Stimulated activated naive CD8-positive, alpha-beta T cell treated with anti-CD3 and anti-CD28 coated beads, Interleukin-15, Interleukin-2, amounts not matched to agents 100 U/mL and 50 U/mL, for 24 hours (primary cell): ENCODE results near the gene TNFAIP8.

ENCODE experiments used
- ATAC-seq: fragments of 150-1000 bp; cut with Tn5 transposase; one replicate; pipeline ENCODE4 v1.10.0; 2021
- DNase-seq: peaks from one replicate; pipeline ENCODE4 v3.0.0; 2021

TNFAIP8 gene

DNA sequence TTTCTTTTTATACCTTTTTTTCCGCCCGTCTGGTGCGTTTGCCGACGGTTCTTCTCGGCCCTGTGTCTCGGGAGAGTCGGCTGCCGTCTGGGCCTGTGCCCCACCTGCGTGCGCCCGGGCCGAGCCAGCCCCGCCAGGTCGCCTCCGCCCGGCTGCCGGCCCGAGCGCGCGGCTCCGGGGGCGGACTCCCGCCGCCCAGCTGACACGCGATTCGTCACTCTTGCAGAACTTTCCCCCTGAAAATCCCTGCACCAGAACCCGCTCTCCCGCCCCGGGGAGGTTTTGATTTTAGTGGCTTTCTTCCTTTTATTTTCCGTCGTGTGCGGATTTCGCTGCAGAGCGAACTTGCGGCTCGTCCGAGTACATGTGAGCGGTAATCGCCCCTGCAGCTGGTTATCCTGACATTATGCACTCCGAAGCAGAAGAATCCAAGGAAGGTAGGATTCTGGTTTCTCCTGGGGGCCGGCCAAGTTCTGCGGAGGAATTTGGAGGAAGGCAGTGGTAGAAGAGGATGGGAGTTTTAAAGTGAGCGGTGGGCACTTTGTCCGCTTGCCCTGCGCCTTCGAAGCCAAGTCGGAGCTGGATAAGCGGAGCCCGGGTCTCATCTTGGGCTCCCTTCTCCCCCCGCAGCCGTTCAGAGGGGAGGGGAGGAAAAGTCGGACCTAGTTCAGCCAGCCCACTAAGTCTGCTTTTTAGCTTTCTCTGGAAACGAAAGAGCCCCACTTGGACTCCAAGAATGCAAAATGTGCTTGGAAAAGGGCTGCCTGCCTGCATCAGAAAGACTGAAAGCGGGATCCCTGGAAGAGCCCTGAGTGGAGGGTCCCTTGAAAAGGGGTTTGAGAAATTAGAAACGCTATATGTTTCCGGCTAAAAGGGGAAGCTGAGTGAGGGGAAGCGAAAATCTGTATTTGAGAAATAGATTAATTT, at the start of gene TNFAIP8:
TNFAIP8 (plus strand) TSS at position 335 of the 927 bp plus-strand sequence; CDS start at position 407, 72 bp downstream.
- ATAC-seq (peak; percentile 79), DNase-seq (peak; percentile 84)

DNA sequence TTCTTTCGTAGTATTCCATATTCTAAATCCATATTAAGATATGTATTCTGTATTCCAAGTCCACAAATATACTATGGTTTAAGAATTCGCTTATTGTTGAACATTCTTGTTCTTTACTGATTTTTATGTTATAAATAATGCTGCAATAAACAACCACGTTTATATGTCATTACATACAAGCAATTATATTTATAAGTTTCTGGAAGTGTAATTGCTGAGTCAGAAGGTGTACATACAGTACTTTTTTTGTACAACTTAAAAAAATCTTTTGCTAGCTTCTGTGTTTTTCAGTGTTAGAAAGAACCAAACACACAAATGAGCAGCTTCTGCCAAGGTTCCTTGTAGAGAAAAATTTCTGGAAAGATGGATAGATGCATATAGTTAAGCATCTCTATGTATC, 48.6 kb upstream of the TNFAIP8 start:
- ATAC-seq, result no peak
- no peak for DNase-seq

DNA sequence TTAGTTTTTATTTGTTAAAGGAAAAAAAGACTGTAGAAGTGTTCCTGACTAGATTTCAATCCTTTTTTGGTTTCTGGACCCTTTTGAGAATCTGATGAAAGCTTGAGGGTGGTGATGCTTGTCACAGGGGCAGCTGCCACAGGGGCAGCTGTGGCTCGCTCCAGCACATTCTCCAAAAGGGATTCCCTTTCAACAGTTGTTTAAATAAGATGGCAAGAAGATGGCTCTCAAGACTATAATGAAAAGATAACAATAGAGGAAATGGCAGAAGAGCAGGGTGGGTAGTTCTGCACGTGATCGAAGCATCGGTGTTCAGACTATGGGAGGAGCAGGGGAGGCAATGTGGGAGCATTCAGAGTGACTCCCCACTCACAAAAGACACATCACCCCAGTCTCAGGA, 46.5 kb upstream of the TNFAIP8 start:
- ATAC-seq, result peak; percentile 4
- DNase-seq, result no peak

DNA sequence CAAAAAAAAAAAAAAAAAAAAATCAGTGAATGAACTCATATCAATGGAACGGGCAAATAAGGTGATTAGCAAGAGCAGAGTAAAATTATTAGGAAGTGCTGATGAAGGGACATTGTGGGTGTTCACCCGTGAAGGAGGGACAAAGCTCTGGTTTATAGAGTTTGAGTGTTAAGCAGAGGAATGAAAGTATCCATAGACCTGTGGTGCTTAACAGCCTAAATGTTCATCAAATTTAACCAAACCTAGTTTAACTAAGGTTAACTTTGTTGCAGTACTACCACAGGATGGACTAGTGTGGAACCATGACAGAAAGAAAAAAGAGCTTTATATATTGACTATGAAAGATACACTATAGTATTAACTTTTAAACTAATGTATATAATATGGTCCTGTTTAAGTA, 44.1 kb upstream of the TNFAIP8 start:
- ATAC-seq (no peak), DNase-seq (no peak)

DNA sequence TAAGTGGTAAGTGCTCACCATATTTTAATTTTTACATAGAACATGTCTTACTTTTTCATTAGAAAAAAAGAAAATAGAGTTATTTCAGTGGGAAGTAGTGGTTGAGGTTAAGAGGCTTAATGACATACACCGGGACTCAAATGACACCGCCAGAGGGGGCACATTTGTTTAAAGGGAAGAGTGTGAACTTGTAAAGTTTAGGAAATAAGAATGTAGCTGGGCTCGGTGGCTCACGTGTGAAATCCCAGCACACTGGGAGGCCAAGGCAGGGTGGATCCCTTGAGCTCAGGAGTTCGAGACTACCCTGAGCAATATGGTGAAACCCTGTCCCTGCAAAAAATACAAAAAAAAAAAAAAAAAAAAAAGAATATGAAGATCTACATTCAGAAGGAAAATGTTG, 43.4 kb upstream of the TNFAIP8 start:
- ATAC-seq, result no peak
- DNase-seq, result no peak

DNA sequence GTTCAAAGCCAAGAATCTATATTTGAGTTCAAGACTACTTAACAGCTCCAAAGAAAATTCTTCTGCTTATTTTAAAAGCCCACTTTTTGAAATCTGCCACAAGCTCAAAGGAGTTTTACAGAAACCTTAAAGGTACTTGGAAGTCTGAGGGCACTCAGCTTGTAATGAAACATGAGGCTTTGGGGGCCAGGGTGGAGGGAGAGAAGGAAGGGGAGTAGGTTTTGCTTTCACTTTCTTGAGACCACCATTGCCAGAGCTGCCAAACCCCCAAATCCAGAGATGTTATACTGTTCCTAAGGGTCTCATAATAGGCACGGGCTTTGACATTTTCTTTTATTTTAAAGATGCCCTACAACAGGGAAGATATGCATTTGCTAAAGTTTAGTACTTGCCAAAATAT, 42.6 kb upstream of the TNFAIP8 start:
- ATAC-seq (no peak), DNase-seq (no peak)

DNA sequence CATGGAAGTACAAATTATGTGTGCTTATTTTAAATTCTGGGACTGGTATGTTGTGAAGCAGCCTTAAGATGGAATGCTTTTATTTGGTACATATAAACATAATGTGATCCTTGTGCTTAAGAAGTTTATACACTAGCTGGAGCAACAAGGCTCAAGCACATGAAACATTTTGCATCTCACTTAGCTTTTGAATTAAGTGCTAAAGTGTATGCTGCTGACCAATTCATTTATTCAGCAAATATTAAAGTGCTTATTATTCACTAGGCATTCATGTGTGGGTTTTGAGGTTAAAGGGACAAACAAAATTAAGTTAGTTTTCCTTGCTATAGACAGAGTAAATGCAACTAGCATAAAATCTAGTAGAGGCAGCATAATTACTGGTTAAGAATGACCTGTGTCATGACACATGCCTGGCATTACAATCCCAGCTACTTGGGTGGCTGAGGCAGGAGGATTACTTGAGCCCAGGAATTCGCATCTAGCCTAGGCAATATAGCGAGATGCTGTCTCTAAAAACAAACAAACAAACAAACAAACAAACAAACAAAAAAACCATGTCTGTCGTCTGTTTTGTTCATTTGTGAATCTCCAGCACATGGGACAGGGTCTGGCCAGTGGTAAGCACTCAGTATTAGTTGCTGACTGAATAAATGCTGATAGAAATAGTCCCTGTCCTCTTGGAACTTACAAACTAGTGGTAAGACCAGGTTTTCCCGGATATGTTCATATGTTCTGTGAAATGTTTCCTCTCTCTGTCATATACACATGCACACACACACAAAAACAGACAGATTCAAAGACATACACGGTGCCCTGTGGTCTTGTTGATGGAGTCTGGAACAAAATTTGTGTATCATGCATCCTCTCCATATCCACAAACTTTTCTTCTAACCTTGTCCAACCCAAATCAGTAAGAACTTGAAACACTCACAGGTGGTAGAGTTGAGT, 41.9 kb upstream of the TNFAIP8 start:
- DNase-seq (no peak), ATAC-seq (no peak)

DNA sequence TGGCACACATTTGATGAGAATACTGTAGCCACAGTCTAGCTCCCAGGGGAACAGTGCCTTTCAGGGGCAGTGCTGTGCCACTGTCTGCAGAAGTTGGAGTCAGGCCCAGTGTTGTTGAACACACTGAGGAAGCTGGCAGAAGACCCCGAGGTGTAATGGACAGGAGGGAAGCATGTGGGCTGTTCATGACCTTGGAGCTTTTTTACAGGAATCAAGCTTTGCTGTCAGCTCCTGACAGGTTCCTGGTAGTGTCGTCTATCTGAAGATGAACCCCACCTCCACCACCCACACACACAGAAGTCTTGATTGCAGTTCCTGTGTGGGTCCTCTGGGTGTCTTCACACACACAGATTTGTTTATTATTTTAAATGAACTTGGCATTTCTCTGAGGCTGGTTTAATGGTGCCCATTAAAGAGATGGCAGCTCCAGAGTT, 40.3 kb upstream of the TNFAIP8 start:
- ATAC-seq, result peak; percentile 71
- DNase-seq, result peak; percentile 58

DNA sequence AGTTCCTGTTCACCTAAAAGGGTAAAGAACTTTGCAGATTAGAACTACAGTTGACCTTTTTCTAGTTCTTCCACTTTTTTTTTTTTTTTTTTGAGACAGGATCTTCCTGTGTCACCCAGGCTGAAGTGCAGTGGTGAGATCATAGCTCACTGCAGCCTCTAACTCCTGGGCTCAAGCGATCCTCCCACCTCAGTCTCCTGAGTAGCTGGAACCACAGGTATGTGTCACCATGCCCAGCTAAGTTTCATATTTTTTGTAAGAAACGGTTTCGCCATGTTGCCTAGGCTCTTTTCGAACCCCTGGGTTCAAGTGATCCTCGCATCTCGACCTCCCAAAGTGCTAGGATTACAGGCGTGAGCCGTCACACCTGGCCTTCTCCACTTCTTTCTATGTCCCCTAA, 39.7 kb upstream of the TNFAIP8 start:
- DNase-seq (peak; percentile 40), ATAC-seq (peak; percentile 58)

DNA sequence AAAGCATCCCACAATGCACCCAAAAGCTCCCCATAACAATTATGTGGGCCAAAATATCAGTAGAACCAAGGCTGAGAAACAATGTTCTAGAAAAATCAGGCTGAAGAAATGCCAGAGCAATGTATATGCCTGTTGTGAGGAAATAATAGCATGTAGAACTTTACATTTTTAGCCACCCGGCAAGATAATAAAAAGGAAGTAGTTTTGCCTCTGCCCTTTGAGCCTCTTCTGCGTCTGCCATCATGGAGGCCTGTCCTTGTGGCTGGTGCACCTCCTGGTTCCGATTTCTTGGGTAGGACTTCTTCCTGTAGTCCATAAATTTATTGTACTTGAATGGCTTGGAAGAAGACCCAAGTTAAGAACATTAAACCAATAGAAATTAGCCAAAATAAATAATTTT, 38.9 kb upstream of the TNFAIP8 start:
- ATAC-seq, result no peak
- DNase-seq, result no peak

DNA sequence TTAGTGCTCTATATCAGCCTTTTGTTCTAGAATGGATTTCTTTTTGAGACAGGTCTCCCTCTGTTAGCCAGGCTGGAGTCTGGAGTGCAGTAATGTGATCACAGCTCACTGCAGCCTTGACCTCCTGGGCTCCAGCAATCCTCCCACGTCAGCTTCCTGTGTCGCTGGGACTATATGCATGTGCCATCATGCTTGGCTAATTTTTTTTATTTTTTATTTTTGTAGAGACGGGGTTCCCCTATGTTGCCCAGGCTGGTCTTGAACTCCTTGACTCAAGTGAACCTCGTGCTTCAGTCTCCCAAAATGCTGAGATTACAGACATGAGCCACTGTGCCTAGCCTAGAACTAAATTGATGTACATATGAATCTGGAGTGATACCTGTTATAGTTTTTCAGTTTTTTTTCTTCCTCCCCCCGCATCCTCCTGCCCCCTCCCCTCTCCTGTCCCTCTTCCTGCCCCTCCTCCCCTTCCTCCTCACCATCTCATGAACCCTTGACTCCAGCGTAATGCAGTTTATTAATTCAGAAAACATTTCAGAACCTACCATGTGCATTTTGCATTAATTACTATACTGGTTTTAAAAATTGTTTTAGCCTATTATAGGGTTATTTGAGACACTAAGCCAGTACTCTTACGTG, 37.4 kb upstream of the TNFAIP8 start:
- ATAC-seq (no peak), DNase-seq (peak; percentile 37)

DNA sequence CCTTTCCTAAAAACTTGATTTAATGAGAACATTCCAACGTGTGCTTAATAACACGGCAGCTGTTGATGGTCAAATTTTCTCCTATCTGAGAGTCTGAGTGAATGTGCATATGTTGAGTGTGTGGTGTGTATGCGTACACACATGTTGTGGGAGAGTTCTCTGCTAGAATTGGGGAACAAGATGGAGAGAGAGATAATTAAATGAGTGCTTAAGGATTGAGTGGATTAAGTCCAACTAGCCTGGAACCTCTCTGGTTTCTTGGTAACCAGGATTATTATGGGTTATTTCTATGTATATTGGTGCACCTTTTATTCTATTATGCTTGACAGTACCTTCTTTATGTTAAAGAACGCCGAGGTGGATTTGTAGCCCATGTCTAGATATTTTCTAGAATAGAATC, 36.4 kb upstream of the TNFAIP8 start:
- ATAC-seq (no peak), DNase-seq (no peak)

DNA sequence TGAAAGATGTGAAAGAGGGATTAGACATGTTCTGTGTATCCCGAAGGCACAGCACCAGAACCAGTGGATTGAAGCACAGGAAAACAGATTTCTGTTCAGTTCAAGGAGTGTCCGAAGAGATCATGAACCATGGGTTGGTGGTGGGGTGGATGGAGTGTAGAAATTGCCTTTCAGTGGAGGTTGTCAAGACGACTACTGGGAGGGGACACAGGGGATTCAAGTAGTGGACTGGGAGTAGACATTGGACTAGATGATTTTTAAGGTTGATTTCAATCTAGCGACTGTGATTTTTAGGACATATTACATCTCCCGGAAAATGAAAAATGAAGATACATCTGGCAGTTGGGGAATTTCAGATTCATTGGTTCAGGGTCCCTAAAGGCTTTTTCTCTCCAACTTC, 35.9 kb upstream of the TNFAIP8 start:
- no peak for DNase-seq
- no peak for ATAC-seq

DNA sequence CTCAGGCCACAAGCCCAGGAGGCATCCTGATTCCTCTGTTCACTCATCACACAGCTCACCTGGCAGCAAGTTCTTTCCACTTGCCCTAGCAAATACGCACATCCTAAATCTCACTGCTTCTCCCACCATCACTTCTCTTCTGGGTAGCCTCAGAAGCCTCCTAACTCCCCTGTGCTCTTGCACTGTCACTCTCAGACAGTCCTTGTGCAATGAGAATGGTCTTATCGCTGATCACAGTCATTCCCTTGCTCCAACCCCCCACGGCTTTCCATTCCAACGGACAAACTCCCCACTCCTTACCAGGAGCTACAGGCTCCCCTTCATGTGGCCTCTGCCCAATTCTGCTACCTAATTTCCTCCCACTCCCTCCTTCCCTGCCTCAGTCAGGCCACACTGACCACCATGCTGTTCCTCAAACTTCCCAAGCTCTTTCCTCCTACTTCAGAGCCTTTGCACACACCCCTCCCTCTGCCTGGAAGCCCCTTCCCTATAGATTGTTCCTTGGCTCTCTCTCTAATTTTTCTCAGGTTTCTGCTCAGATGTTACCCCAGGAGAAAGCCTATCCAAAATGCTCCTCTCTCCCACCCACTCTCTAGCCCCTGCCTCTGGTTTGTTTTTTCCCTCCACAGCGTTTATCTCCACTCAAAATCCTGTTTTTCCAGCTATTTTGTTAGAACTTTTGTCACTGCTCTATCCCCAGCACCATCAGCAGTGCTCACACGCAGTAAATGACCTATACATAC, 34.1 kb upstream of the TNFAIP8 start:
- DNase-seq (no peak), ATAC-seq (no peak)

DNA sequence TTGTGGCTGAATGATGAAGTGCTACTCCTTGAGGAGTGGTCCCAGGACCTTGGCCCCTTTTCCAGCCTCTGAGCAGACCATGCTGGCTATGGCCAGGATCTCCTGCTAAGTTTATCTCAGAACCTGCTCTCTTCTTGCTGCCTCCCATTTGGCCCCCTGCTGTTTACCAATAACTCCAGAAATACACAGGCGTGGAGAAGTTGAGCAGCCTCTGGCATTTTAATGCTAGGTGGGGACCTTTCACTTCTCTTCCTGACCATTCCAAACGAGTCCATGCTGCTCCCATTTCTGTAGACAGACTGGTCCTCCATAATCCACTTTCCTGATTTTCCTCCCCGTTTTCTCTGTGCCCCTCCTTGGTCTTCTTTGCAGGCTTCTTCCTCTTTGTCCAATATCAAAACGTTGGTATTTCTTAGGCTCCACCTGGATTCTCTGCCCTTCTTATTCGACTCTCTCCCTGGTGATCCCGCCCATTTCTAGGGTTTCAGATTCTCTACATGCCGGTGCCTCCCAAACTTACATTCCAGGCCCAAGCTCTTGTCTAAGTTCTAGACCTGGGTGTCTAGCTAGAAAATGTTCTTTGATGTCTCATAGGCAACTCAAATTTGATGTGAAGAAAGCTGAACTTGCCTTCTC, 33.4 kb upstream of the TNFAIP8 start:
- DNase-seq (no peak), ATAC-seq (no peak)

DNA sequence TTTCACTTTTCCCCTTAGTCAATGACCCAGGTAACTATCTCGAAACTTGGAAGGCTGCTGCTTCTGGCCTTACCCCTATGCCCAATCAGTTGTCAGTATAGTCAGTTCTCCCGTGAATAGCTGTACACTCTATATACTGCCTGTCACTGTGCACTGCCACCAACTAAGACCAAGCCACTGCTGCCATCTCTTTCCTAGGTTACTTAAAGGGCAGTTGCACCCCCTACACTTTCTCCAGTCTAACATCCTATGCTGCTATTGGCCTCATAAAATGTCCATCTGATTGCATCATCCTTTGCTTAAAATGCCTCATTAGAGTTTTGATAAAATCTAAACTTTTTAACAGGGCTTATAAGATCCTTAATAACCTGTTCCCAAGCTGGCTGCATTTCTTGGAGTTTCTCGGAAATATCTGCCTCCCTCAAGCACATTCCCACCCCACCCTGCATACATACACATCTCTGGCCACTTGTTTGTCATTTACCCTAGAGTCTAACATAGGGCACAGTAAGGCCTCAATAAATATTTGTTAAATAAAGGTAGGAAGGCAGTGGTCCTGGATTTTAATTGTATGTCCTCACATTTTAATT, 32.8 kb upstream of the TNFAIP8 start:
- DNase-seq (no peak), ATAC-seq (peak; percentile 79)

DNA sequence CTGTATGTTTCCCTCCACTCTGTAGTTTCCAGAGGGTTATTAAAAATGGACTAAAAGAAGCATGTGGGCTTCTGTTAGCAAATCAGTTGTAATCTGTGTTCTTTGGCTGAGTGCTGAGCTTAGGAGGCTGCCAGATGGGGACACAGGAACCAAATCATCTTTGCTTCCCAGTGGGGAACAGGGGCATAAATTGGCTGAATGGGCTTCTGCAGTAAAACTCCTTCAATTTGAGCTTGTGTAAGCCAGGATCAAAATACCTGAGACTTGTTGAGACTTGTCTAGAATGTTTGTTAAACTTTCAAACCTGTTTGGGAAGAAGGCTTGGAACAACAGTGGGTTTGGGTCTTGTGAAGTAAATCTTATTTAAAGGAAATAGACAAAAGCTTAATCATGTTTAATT, 32.2 kb upstream of the TNFAIP8 start:
- DNase-seq, result no peak
- no peak for ATAC-seq

DNA sequence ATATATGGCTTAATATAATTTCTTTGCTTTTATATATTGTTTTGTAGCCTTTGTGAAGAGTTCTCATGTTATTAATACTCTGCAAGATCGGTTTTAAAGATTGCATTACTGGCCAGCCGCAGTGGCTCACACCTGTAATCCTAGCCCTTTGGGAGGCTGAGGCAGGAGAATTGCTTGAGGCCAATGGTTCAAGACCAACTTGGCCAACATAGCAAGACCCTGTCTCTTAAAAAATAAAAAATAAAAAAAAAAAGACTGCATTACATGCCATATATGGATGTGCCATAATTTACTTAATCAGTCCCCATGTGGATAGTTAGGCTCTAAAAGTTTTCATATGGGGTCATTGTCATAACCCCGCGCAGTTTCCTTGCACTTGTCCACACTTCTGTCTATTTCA, 31.0 kb upstream of the TNFAIP8 start:
- ATAC-seq (no peak), DNase-seq (no peak)

DNA sequence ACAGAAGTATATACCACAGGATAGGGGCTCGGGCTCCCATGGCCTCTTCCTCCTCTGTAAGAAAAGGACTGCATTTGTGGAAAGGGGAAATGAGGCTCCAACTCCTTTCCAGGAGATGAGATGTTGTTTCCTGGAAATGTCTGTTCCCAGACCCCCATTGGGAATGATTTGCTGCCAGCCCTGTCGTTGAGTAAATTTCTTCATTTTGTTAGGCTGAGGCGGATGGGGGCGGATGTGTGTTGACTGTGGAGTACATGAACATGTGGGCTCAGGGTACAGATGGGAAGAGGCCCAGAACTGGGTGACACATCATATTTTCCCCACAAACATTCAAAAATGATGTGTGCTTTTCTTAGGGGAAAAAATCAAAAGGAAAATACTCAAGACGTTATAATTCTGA, 28.8 kb upstream of the TNFAIP8 start:
- peak; percentile 65 for DNase-seq
- ATAC-seq, result peak; percentile 36

DNA sequence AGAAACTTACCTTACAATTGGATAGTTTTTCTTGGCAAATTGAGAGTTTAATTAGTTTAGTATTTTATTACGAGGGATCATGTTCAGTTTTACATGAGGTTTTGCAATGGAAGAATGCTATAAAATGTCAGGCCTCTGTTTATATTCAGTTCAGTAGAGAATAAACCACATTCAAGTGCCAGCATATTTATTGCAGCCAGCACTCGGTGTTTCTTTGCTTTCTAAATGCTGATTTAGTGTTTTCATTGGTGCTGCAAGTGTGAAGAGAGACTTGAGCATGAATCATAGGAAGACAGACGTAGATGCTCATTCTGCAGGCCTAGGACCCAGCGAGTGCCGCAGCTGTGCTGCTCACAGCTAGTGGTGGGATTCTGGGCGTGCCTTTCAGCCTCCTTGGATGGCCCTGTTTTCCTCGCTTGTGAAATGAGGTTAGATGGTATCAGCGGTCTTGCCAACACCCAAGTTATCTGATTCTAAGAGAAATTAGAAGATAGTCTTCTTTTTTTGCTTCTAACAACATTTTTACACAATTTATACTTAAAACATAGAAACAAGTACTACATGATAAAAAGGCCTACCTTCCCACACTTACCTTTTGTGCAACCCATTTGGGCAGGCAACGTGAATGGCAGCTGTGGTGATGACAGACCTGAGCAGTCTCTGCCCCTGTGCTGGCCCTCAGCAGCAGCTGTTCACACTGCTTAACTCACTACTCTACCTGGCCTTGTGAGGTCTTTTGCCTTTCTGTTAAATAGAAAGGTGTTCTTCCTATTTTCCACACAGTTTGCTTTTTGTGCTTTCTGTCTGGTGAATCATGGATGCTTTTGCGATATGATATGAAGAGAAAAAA, 26.8 kb upstream of the TNFAIP8 start:
- peak; percentile 75 for ATAC-seq
- DNase-seq, result peak; percentile 69
